HL-60 (cell line): Measurements from ENCODE around the gene SYCN.

Experiments used
- DNase-seq, 2 experiments: peaks; one replicate each; pipeline ENCODE4 v3.0.0-alpha.2; 2010 to 2020; ENCODE audit warnings: low read depth in 1 of 2, low spot score in 1 of 2
- H3K27ac ChIP-seq: fragments of 250-450 bp; sonication (Bioruptor Pico); replicated peaks from 2 replicates; pipeline ENCODE4 v1.5.1; 2020; ENCODE audit warnings: mild to moderate bottlenecking, moderate library complexity
- H3K27me3 ChIP-seq: fragments of 250-450 bp; sonication (Bioruptor Pico); 2 replicates; pipeline ENCODE4 v1.5.1; 2021; ENCODE audit warnings: mild to moderate bottlenecking, moderate library complexity; ENCODE audit not compliant: insufficient read depth, poor library complexity, severe bottlenecking
- H3K4me3 ChIP-seq: replicated peaks from 2 replicates; pipeline ENCODE4 v1.5.1; 2011; ENCODE audit warnings: mild to moderate bottlenecking, control low read depth, low read length; ENCODE audit not compliant: insufficient read depth
- GABPA ChIP-seq: IDR thresholded peaks from 2 replicates; pipeline ENCODE4 v1.6.1; 2012; ENCODE audit warnings: low read depth
- POLR2AphosphoS5 ChIP-seq: IDR thresholded peaks from 2 replicates; pipeline ENCODE4 v1.6.1; 2012; ENCODE audit warnings: low read depth
- SPI1 ChIP-seq: IDR thresholded peaks from 2 replicates; pipeline ENCODE4 v1.6.1; 2012; ENCODE audit warnings: low read depth, mild to moderate bottlenecking, borderline replicate concordance
- TF ChIP-seq, protein P1 (sequence below): IDR thresholded peaks from 2 replicates; pipeline ENCODE4 v1.6.1; 2012; ENCODE audit warnings: low read depth; ENCODE audit not compliant: insufficient replicate concordance
- TF ChIP-seq, protein P2 (sequence below): IDR thresholded peaks from one replicate; pipeline ENCODE4 v1.5.1; 2011; ENCODE audit warnings: low read length, control low read depth, inconsistent platforms; ENCODE audit not compliant: insufficient read depth

Gene SYCN

DNA sequence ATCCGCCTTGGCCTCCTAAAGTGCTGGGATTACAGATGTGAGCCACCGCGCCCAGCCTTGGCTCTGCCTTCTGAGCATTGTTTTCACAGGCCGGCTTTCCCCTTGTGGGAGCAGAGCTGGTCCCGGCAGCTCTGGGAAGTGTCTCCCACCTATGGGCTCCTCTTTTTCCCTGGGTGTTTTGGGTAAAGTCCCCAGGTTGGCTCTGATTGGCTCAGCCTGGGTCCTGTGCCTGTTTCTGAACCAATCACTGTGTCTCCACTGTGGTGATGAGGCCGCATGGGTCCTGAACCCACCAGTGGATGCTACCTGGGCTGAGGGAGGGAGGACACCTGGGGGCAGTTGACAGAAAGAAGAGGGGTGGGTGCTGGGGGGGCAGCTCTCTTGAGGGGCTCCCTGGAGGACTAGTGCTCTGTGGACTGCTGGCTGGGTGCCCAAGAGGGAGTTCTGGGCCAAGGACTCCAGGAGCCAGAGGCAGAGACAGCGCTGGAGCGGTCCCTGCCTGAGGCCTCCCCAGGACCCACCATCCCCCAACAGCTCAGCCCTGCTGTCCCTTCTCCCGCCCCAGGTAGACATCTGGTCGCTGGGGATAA is 26.9 kb downstream of the SYCN start:
- TF ChIP-seq, protein P1, sequence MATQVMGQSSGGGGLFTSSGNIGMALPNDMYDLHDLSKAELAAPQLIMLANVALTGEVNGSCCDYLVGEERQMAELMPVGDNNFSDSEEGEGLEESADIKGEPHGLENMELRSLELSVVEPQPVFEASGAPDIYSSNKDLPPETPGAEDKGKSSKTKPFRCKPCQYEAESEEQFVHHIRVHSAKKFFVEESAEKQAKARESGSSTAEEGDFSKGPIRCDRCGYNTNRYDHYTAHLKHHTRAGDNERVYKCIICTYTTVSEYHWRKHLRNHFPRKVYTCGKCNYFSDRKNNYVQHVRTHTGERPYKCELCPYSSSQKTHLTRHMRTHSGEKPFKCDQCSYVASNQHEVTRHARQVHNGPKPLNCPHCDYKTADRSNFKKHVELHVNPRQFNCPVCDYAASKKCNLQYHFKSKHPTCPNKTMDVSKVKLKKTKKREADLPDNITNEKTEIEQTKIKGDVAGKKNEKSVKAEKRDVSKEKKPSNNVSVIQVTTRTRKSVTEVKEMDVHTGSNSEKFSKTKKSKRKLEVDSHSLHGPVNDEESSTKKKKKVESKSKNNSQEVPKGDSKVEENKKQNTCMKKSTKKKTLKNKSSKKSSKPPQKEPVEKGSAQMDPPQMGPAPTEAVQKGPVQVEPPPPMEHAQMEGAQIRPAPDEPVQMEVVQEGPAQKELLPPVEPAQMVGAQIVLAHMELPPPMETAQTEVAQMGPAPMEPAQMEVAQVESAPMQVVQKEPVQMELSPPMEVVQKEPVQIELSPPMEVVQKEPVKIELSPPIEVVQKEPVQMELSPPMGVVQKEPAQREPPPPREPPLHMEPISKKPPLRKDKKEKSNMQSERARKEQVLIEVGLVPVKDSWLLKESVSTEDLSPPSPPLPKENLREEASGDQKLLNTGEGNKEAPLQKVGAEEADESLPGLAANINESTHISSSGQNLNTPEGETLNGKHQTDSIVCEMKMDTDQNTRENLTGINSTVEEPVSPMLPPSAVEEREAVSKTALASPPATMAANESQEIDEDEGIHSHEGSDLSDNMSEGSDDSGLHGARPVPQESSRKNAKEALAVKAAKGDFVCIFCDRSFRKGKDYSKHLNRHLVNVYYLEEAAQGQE: no peak
- no peak overlapping the region for H3K27ac ChIP-seq
- H3K27me3 ChIP-seq: no peaks in the 10 kb centered on the region
- no peak overlapping the region for H3K4me3 ChIP-seq
- no peak for DNase-seq

DNA sequence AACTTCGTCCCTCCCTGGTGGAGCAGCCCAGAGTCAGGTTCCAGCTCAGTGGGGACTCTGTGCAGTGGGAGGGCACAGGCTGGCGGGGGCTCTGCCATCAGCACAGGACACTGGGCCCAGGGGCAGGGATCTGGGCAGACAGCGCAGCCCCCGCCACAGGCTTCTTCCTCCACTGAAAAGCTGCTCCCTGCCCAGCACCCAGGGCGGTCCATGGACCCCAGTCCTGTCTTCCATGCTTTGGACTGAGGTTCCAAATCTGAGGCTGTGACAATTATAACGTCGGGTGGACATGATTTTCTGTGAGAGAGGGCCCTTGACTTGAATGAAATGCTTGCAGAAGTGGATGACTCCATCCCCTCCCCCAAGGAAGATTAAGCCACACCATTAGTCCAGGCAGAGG is 28.5 kb downstream of the SYCN start:
- DNase-seq: no peak

DNA sequence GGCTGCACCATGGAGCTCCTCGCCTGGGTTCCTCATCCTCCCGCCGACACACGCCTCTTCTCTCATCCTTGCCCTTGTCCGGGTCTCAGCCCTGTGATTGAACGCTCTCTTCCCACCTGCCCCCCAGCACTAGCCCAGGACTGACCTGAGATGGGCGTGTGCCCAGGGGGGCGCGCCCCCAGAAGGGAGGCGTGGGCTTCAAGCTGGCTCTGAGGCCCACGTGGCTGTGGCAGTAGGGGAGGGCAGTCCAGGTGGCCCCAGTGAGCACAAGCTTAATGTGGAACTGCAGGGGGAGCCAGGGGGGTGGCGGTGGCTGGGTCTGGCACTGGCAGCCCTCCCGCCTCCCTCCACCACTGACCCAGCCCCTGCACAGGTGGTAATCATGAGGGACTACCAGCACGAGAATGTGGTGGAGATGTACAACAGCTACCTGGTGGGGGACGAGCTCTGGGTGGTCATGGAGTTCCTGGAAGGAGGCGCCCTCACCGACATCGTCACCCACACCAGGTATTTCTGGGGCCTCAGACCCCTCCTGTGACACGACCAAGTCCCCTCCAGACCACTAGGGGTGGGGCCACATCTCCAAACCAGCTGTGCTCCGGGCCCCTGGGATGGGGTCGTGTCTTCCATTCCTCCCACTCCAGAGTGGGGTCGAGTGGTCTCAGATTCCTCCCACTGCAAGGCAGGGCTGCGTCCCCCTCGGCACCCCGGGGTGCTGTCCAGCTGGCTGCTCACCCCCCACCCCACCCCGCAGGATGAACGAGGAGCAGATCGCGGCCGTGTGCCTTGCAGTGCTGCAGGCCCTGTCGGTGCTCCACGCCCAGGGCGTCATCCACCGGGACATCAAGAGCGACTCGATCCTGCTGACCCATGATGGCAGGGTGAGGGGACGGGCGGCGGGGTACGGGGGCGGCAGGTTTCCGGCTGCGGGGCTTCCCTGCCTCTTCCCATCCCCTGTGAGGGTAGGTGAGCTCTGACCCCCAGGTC is 29.2 kb downstream of the SYCN start:
- H3K27ac ChIP-seq: no peak overlapping the region
- no peak for TF ChIP-seq POLR2AphosphoS5
- TF ChIP-seq SPI1: no peak
- TF ChIP-seq, protein P1: no peak
- TF ChIP-seq GABPA: no peak
- TF ChIP-seq, protein P2, sequence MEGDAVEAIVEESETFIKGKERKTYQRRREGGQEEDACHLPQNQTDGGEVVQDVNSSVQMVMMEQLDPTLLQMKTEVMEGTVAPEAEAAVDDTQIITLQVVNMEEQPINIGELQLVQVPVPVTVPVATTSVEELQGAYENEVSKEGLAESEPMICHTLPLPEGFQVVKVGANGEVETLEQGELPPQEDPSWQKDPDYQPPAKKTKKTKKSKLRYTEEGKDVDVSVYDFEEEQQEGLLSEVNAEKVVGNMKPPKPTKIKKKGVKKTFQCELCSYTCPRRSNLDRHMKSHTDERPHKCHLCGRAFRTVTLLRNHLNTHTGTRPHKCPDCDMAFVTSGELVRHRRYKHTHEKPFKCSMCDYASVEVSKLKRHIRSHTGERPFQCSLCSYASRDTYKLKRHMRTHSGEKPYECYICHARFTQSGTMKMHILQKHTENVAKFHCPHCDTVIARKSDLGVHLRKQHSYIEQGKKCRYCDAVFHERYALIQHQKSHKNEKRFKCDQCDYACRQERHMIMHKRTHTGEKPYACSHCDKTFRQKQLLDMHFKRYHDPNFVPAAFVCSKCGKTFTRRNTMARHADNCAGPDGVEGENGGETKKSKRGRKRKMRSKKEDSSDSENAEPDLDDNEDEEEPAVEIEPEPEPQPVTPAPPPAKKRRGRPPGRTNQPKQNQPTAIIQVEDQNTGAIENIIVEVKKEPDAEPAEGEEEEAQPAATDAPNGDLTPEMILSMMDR: no peak
- H3K4me3 ChIP-seq: no peak overlapping the region
- H3K27me3 ChIP-seq: no peaks in the 10 kb centered on the region
- DNase-seq: no peak

More for the DNA sequence above, 28.5 kb downstream of the SYCN start:
- H3K27ac ChIP-seq: no peak overlapping the region
- TF ChIP-seq GABPA (no peak), POLR2AphosphoS5 (no peak), SPI1 (no peak)
- TF ChIP-seq, protein P2: no peak
- TF ChIP-seq, protein P1: no peak
- H3K27me3 ChIP-seq: no peaks in the 10 kb centered on the region
- H3K4me3 ChIP-seq: no peak overlapping the region
